GM19455 (cell line): ENCODE measurements around the gene RXFP2.

Experiments used
- ATAC-seq: cut with Tn5 transposase; IDR thresholded peaks from one replicate; pipeline ENCODE4 v1.9.1; 2021; ENCODE audit not compliant: unreplicated experiment

RXFP2 gene

DNA sequence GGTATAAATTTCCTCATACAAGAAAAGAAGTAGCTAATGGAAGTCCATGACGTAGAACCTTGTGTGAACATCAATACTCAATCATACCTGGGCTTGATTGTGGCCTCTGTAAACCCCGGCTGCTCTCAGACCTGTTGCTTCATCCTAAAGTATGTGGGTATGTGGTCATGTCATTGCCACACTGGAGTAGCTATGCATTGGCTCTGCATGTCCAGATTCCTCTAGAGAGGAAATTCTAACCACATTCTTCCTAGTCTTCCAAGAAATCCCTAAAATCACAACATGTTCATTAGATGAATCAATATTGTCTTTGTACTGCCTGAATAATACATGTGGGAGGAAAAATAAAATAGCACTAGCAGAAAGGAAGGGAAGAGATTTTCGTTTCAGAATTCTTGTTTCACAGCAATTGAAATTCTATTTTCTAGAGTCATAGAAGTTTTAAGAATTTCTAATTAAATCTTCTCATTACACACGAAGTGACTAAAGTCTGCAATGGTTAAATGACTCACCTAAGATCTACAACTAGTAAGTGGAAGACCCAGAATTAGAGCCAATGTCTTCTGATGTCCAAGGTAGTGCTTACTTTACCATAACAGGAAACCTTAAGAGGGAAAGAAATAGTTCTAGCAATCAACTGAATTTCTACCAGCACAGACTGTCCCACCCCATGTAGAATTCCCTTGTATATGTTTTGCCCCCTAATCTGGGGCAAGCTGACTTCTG, 28.0 kb downstream of the RXFP2 start:
- no peak for ATAC-seq

DNA sequence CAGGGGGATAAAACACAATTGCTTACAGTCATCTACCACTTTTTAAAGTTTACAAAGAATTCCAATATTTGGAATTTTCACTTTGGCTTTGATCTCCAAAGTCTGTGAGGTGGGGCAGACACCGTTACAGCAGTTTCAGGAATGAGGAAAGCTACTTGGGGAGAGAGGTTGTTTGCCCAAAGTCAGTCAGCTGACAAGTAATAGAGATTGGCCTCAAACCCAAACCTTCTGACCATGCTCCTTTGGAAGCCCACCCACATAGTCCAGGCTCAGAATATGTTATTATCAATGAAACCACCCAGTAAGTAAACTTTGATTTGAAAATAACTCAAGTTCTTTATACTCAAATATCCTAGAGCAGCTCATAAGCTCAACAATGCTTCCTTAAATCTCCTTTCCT, 29.0 kb downstream of the RXFP2 start:
- no peak for ATAC-seq

DNA sequence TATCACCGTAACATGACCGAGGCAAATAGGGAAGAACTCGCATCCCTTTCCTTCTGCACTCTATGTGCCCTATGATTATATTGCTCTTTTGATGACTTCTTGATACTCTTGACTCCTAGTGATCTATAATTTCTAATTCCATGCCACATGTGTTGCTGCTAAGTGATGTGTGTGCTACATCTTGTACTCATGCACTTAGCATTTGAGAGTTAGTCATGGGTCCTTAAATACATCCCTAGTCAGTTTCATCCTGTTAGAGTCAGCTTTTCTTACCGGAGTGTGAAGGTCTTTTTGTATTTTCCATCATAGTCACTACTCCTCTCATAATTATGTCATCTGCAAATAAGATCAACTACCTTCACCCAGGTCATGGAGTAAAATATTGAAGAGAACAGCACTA, 30.2 kb downstream of the RXFP2 start:
- ATAC-seq, result no peak

DNA sequence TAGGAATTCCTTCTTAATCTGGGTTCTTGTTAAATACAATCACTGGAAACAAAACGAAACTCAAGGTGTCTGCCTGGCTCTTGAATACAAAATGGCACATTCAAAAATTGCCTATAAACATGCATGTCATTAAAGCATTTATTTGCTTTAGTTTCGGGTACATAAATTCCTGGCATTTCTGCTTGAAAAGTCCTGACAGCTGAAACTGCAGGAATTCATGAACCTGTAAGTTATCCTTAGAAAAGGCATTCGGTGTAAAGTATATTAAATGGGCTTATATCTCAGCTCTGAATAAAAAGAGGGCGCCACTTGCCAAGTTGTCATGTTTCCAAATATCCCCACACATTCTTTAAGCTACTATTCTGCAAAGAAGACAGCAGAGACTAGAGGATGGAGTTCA, 32.9 kb downstream of the RXFP2 start:
- ATAC-seq, result no peak

DNA sequence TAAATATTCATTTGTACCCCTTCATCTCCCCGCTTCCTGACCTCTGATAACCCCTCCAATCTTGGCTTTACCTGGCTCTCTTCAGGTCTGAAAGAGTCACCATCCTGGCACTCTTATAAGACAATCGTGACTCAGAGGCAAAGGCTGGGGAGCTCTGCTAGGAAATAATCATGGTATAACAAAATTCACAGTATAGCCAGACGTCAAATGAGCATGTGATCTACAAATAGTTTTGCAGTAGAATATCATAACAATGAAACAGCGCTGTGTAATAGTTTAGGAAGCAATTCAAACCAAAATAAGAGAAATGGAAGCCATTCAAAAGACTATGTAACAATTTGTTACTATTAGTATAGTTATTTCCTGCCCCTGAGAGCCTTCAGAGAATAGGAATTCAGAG, 34.2 kb downstream of the RXFP2 start:
- no peak for ATAC-seq

DNA sequence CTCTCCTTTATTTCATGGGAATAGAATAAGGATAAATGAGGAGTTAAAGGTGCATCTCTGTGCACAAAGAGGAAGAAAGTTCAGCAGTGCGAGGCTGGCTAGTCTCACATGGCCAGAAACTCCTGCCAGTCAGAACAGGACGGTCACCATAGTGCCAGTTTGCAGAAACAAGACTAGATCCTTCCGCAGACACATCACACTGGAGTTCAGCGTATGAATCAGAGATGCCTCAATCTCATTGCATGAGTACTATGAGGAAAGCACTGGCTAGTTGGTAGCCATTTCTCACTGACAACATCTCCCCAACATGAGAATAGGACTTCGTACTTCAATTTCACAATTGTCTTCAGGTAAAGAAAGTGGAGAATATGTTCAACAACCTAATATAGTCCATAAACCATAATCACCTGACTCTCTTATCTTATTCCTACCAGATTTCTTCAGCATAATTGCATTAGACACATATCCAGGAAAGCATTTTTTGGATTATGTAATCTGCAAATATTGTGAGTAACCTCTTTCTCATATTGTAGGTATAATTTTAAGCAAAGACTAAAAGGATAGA, 34.9 kb downstream of the RXFP2 start:
- no peak for ATAC-seq

DNA sequence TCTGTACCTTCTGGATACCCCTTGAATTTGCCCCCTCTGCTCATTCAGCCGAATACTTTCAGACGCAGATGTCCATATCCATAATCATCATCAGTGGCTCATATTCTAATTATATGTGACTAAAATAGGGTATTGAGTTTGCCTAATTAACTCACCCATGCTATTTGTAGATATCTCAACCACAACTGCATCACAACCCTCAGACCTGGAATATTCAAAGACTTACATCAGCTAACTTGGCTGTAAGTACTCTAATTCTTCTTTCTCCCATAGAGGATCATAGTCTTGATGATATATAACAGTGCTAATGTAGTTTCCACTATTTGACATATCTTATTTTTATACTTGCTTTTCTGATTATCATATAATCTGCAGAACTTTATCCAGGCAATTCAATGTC, 35.8 kb downstream of the RXFP2 start:
- no peak for ATAC-seq

DNA sequence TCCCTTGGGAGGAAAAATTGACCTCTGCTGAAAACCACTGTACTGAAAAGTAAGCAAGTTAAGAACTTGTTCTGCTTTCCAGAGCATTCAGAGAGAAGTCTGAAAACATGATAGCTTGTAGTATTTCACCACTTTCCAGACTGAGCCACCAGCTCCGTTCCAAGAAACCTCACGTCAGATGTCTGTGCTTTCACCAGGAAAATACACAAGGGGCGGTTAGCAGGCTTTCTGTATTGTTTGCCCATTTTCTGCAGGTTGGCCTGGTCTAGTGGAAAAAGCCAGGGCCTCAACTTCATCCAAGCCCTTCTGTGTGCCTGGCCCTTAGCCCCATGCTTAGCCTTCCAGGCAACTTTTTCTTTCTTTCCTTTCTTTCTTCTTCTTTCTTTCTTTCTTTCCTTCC, 36.4 kb downstream of the RXFP2 start:
- no peak for ATAC-seq

DNA sequence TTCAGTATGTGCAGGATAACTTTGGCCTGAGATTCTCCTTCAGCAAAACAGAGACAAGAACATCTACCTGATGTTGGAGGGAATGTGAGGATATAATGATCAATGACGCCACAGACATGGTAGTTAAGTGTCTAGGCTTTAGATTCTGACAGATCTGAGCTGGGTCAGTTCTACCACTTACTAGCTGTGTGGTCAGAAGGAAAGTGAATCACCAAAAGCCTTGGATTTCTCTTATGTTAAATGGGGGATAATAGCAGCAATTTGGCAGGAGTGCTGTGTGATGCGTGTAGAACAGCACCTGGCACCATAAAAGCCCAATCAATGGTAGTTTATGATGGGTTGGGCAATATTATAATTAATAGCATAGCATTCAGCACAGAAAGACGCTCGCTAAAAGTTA, 41.7 kb downstream of the RXFP2 start:
- ATAC-seq, result no peak

DNA sequence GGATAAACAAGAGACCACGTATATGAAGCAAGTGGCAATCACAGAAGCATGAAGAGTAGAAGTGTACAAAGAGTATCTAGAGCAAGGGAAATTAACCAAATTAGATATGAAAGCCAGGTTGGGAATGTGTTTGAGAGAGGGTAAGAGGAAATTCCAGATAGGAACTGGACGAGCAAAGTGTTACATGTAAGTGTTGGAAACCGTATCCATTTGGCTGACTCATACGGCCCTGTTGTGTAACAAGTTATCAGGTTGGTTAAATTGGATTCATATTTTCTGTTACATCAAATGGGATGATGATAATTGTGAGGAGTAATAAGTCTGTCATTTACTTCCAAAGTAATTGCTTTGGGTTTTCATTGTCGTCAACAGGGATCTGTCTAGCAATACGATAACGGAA, 46.7 kb downstream of the RXFP2 start:
- ATAC-seq, result no peak

DNA sequence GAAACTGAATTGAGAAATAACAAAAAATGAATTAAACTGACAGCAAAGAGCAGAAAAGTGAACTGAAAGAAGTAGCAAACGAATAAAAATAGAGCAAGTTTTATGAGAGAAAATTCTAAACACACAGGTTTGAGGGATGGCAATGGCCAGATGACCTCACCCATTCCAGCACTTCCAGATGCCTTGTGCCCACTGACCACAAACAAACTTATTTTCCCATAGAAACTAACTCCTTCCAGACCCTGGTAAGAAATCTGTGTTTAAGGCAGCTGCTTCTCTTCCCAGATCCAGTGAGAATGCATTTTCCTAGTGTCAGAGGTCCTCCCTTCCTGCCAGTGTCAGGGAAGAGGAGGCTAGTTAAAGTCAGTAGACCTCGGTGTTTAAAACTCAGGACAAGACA, 51.7 kb downstream of the RXFP2 start:
- ATAC-seq, result no peak

DNA sequence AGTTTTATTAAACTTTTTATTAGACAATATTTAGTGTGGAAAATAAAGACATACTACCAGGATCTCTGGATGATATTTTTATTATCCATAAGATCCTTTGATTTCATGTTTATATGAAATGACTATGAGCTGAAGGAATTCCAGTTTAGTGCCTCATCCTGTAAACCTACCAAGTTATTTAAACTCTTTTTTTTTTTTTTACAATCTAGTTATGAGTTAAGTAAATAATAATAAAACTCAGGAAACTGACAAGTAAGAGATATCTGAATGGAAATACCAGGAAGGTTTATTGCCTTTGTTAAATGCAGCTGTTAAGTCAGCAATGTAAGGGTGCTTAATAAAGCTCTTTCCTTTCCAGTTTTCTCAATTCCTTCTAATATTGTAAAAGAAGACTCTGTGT, 53.9 kb downstream of the RXFP2 start:
- no peak for ATAC-seq

DNA sequence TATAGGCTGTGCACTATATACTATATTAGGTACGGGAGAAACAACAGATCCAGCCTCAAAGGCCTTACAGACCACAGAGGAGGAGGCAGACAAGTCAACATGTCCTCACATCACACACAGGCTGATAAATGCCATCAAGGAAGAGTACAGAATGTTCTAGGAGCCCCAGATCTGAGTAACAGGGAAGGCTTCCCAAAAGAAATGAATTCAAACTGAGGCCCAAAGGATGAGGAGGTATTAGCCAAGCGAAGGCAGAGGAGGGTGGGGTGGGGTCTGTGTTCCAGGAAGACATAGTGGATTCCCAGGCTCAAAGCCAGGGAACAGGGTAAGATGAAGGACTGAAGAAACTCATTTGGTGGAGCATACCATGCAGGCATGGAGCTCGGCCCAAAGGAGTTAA, 55.1 kb downstream of the RXFP2 start:
- no peak for ATAC-seq

DNA sequence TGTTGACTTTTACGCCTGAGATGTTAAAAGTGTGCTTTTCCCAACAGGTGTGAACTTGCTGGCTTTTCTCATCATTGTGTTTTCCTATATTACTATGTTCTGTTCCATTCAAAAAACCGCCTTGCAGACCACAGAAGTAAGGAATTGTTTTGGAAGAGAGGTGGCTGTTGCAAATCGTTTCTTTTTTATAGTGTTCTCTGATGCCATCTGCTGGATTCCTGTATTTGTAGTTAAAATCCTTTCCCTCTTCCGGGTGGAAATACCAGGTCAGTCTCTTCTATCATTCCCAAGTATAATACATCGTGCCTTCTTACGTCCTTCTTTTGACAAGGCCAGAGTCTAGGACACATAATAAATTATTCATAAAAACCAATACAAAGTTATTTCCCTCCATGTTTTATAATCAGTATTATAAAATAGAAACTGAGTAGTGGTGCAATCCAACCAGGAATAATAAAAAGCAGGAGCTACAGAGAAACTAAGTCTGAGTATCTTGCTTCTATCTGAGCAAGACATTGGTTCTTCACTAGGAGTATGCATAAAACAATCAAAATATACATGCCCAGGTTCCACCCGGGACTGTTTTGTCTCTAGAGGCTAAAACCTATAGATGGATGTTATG, 57.9 kb downstream of the RXFP2 start:
- no peak for ATAC-seq

DNA sequence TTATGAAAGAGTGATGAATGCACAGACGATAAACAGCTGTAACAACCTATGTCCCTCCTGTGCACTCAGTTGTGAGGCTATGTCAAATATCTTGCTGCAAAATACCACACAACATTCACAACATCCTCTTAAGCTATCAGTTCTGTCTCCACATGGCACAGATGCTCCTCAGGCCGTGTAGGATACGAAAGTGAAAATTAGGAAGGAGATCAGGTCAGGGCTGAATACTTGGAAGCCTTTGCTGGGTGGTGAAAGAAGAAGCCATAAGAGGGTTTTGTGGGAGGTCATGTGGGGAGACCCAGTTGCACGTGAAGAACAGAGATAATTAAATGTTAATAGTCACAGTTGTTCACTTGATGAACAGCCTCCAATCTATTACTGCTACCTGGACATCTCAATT, 58.9 kb downstream of the RXFP2 start:
- no peak for ATAC-seq

DNA sequence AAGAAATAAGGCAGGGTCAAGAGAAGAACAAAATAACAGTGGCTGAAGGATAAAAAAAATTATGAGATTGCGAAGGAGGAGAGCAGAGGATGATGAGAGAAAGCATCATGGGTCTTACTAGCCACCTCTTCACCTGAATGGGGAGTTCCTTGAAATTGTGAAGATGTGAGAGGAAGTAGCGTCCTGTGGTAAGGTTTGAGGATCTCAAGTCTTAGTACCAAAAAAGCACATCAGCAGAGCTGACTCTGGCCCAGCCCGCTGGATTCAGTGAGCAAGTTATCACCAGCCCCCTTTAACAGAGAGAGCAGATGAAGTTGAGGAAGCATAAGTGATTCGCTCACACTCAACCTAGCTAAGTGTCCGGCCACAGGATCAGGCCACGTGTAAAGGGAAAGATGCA, 61.8 kb downstream of the RXFP2 start:
- no peak for ATAC-seq

DNA sequence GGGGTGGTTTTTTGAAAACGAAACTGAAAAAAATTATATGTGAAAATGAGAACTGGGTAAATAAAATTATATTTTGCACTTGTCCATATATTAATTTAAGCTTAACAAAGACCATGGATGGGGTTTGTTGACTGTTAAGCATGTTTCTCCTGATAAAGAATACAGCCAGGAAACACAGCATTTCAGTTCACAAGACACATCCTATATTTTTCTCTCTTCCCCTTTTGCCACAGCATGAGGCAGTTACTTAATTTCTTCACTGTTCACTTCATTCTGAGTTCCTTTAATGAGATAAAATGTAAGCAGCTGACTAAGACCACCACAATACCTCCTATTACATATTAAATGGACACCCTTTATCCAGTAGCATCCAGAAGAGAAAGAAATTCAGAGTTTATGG, 64.0 kb downstream of the RXFP2 start:
- ATAC-seq, result no peak

DNA sequence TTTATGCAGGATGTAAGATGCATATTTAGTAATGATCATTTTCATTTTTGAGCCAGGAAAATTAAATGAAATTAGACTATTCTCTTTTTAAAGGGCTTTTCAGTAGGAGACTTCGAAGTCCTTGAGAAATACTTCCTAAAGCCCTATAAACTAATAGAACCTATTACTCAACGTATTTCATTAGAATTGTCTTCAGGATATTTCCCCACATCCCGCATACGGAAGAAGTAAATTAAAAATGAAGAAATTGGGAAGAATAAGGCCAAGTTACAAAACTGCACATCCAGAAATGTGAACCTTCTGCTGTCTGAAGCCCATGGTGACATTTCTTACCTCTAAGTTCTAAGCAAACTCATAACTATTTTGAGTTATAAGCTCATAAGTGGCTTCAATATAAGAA, 66.5 kb downstream of the RXFP2 start:
- no peak for ATAC-seq

DNA sequence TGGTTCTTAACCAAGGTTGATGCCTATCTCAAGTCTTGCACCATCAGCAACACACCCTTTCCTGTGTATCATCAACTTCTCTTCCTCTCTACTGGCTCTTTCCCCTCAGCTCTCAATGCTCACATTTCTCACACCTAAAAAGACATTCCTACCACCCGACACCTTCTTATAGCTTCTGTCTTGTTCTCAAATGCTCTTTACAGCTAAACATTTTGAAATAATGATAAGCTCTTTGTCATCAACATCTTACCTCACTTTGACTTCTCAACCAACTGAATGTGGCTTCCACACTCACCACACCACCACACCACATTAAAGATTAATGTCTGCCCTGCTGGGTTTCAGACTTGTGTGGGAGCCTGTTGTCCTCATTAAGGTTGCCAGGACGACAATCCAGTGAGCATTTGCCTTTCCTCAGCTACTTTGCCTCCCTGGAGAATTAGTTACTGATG, 67.8 kb downstream of the RXFP2 start:
- ATAC-seq, result no peak

DNA sequence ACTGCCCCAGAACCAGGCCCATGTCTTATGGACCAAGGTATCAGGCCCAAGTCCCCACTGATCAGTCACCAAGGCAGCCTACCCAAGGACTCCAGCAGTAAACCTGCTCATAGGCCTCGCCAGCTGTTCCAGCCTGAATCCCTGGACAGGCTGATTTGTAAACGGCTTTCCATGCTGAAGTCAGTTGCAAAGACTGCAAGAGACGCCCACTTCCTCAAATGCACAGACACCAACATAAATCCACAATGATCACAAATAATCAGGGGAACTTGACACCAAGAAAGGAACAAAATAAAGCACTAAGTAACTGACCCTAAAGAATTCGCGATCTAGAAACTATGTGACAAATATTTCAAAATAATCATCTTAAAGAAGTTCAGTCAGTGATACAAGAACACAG, 75.2 kb downstream of the RXFP2 start:
- ATAC-seq, result no peak

DNA sequence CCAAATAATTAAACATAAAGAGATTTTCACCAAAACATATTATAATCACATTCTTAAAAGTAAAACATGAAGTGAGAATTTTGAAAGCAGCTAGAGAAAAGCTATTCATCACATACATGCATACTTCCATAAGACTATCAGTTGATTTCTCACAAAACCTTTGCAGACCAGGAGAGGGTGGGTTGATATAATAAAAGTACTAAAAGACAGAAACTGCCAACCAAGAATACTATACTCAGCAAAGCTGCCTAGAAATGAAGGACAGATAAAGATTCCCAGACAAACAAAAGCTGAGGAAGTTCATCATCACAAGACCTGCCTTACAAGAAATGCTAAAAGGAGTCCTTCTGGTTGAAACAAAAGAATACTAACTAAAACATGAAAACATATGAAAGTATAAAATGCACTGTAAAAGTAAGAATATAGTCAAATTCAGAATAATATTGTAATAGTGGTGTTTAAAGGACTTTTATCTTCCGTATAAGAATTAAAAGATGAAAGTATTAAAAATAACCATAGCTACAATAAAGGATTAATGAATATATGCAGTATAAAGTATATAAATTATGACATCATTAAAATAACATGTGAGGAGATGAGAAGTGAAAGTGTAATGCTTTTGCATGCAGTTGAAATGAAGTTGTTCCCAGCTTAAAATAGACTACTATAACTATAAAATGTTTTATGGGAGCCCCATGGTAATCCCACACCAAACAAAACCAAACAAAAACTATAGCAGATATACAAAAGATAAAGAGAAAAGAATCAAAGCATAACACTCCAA, 76.2 kb downstream of the RXFP2 start:
- ATAC-seq, result no peak

DNA sequence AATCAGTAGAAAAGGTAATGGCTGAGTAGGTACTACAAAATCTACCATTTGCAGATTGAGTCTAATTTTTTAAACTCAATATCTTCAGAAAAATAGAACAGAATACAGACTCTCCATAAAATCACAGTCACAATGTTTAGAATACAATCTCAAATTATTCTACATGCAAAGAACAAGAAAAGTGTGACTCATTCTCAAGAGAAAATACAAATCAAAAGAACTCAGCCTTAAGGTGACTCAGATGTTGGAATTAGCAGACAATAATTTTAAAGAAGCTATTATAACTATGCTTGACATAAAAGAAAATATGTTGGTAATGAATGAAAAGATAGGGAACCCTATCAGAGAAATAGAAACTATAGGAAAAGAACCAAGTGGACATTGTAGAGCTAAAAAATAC, 78.9 kb downstream of the RXFP2 start:
- ATAC-seq, result no peak
